ENCODE data around the gene ATP11A. TPM values are rescaled to one million over a fixed set of nuclear protein-coding genes. Genes with fewer than 3 reads are reported as not detected.

The ATP11A gene
- total RNA-seq, 1 experiment from 2014 or later: 65.3 TPM

- H3K27ac Mint-ChIP-seq: peak overlapping the region; percentile 31 to 80 (median 73); a peak in 3 of 7 replicates
These were observed 82.2 kb downstream of the ATP11A start for GRCh38 chr13:112771877-112772538.

More at GRCh38 chr13:112771877-112772538, 82.2 kb downstream of the ATP11A start:
- Histone ChIP-seq H4K20me1 (ENCODE audit: control insufficient read depth, insufficient read depth, insufficient read length) (no peaks in the 10 kb centered on the region), H3K23ac (ENCODE audit: insufficient read length, low read depth, low read length) (no peak overlapping the region), H3K56ac (ENCODE audit: insufficient read length, low read depth, low read length) (no peak overlapping the region), H4K91ac (ENCODE audit: insufficient read length, low read depth, low read length) (no peak overlapping the region), H3K79me2 (ENCODE audit: insufficient read depth, low read length) (no peaks in the 10 kb centered on the region; the same call in 1 of the 2 replicates), H4K8ac (replicated peaks; ENCODE audit: insufficient read length, low read depth, low read length) (no peak overlapping the region), H3K23me2 (ENCODE audit: insufficient read length, low read depth, low read length, poor library complexity, severe bottlenecking) (no peaks in the 10 kb centered on the region), H3K9ac (ENCODE audit: extremely low read depth, insufficient read length, low read length) (no peak overlapping the region), H3K27ac (ENCODE audit: insufficient read length, low read depth, low read length) (no peak overlapping the region), H2AFZ (ENCODE audit: low read length) (no peak overlapping the region), H2BK5ac (ENCODE audit: insufficient read length, low read length) (no peak overlapping the region), H3K79me1 (ENCODE audit: insufficient read depth, low read depth, low read length, poor library complexity, severe bottlenecking) (no peaks in the 10 kb centered on the region), H3K9me3 (ENCODE audit: control insufficient read depth, low read depth, low read length) (no peaks in the 10 kb centered on the region), H3K27me3 (ENCODE audit: insufficient read depth, low read length) (no peaks in the 10 kb centered on the region), H2BK20ac (ENCODE audit: low read depth, low read length, poor library complexity, severe bottlenecking) (no peak overlapping the region), H3K14ac (ENCODE audit: insufficient read depth, low read length) (no peak overlapping the region), H3K4me2 (ENCODE audit: insufficient read depth, insufficient read length, low read length) (no peak overlapping the region), H3K4me1 (ENCODE audit: insufficient read depth, low read length) (0 out of 2 replicates have a peak, but pooled peaks cover 3% of the 10 kb centered on the region), H4K5ac (ENCODE audit: insufficient read length, low read depth, low read length) (no peak overlapping the region), H2AK5ac (ENCODE audit: insufficient read length, low read length) (no peak overlapping the region), H2BK15ac (ENCODE audit: low read depth, low read length) (no peak overlapping the region), H3K18ac (ENCODE audit: insufficient read length, low read depth, low read length) (no peak overlapping the region), H3K4ac (ENCODE audit: low read depth, low read length) (no peak overlapping the region), H2BK120ac (ENCODE audit: low read depth, low read length, poor library complexity, severe bottlenecking) (no peak overlapping the region), H3T11ph (ENCODE audit: low read length) (no peak overlapping the region), H2BK12ac (ENCODE audit: insufficient read length, low read depth, low read length) (no peak overlapping the region)
- peaks cover 38 to 59% of the 10 kb centered on the region in 2 experiments for H3K4me1 Mint-ChIP-seq
- no CpG with 5 or more reads among the region's 18 CpGs for WGBS (ENCODE audit: extremely low coverage, insufficient read length, low lambda C conversion rate)
- H3K36me3 Mint-ChIP-seq (ENCODE audit: insufficient read depth in 1 of 3, low read depth in 3 of 3): peaks cover 0 to 2% (median 0%) of the 10 kb centered on the region in 3 experiments; a peak in 3 of 7 replicates
- peak overlapping the region in 1 of 2 experiments; percentile 57; a peak in 1 of 5 replicates for H3K4me3 Mint-ChIP-seq
- H3K9me3 Mint-ChIP-seq: no peaks in the 10 kb centered on the region
- no peaks in the 10 kb centered on the region; the same call in 1 of the 2 replicates for H3K27me3 Mint-ChIP-seq (ENCODE audit: low read depth)
- no peak for DNase-seq
- TF ChIP-seq CTCF (conservative IDR thresholded peaks at IDR 0.05): no peak

Measured in H9 (cell line).